Activated T-cell treated with anti-CD3 and anti-CD28 coated beads for 48 hours (primary cell): ENCODE data around the gene ANKRD35.
"Not testable (repeated sequence)": the region's sequence is repeated elsewhere in the genome, so short reads cannot be mapped to it uniquely, and the experiment has no call there.

Experiments used
- DNase-seq: peaks from one replicate; pipeline ENCODE4 v3.0.0-alpha.2; 2020; ENCODE audit warnings: low read depth

Gene ANKRD35

DNA sequence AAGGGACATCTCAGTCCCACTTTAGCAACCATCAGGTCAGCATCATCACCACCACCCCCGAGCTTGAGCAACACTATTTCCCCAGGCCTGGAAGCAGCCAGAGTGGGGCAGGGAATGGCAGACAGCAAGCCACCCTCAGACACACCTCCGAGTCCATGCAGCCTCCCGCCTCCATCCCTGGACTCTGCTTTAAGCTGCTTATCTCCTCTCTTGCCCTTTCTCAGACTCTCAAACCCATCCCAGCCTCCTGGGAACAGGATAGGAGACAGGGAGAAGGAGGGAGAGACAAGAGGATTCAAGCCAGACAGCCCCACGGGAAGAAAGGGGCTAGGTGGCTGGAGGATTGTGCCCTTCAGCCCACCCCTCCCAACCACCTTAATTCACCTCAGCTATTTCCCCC lies 28.5 kb downstream of the ANKRD35 start:
- DNase-seq: no peak

DNA sequence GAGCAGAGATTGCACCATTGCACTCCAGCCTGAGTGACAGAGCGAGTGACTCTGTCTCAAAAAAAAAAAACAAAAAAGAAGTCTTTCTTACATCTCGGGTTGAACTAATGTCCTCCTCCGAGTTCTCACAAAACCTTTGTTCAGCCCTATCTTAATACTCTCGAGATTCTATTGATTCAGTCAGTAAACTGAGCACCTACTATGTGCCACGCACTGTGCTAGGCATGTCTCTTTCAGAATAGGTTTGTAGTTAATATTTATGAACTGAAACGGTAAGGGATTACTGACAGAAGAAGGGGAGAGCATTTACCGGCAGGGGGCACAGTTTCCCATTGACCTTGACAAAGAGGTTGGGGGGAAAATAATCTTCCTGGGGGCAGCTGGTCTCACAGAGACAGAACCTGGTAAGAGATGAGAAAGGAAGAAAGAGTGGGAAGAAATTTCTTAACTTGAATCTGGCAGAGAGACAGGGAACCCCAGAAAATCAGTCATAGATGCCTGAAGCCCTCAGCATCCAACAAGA lies 30.2 kb downstream of the ANKRD35 start:
- DNase-seq: no peak

DNA sequence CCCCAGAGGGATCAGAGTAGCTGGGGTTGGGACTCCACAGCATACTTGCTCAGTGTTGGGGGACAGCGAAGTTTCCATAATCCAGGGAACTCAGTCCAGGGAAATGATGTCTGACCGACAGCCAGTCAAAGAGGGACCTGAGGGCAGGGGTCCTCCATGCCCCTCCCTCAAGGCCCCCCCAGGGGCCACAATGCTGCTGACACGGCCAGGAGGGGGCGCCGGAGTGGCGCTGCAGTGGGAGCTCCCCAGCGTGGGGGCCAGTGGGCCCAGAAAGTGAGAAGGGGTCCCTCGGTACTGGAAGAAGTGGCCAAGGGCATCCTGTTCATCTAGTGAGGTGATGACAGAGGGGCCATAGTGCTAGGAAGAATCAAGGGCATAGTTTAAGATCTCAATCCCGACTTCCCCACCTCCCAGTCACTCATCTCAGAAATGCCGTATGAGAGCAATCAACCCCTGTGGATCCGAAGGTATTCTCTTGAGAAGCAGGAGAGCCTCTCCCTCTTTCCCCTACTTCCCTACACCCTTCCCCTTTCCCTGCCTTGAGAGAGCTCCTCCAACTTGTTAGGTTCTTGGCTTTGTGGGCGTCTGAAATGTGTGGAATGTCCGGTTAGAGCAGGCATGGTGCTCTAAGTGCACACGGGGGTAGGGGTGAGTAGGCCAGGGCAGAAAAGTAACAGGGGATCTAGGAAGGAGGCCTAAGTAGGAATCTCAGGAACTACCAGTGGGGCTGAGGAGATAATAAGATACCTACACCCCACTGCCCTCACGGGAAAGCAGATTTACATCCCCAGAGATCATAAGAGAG lies 36.1 kb downstream of the ANKRD35 start:
- DNase-seq: no peak

DNA sequence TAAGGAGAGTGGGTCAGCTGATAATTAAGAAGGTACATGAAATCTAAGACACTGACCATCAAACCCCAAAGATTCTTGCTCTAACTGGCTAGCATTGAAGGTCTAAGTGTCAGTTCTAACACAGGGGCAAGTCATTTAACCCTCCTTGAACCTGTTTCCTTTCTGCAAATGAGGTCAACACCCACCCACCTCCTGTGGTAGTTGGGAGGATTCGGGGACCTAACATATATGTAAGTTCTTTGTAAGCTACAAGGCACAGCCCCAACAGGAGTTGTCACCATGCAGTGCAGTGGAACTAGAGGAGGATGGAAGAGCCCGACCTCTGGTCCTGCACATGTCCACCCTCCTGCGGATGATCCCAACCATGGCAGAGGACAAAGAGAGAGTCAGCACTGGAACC lies 37.8 kb downstream of the ANKRD35 start:
- no peak for DNase-seq

GRCh38 chr1:145846201-145846612 lies 39.5 kb downstream of the ANKRD35 start:
- DNase-seq: no peak

GRCh38 chr1:145845514-145846161 lies 40.0 kb downstream of the ANKRD35 start, which contains the start of gene NUDT17:
Gene NUDT17 (plus strand): TSS chr1:145845630. CDS start chr1:145845641, 11 bp downstream.
- peak; percentile 72 for DNase-seq

DNA sequence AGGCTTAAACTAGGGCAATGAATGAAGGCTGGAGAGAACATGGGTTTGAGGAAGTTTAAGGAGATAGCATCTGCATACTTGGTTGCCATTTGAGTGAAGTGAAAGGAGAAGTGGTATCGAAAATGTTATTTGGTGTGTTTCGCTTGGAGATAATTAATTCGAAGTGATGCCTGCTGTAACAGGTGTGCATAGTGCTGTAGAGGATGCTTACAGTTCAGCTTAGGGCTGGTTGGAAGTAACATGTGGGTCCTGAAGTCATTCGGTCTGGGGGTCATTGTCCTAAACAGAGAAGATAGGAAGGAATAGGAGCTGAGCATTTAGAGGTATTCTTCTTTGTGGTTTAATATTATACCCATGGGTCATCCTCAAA lies 40.5 kb downstream of the ANKRD35 start:
- DNase-seq: no peak

GRCh38 chr1:145843031-145843430 lies 42.6 kb downstream of the ANKRD35 start:
- no peak for DNase-seq

GRCh38 chr1:145837656-145838055 lies 48.0 kb downstream of the ANKRD35 start:
- no peak for DNase-seq

- not testable (repeated sequence) for DNase-seq
These were observed 54.9 kb downstream of the ANKRD35 start for GRCh38 chr1:145830810-145831209.

DNA sequence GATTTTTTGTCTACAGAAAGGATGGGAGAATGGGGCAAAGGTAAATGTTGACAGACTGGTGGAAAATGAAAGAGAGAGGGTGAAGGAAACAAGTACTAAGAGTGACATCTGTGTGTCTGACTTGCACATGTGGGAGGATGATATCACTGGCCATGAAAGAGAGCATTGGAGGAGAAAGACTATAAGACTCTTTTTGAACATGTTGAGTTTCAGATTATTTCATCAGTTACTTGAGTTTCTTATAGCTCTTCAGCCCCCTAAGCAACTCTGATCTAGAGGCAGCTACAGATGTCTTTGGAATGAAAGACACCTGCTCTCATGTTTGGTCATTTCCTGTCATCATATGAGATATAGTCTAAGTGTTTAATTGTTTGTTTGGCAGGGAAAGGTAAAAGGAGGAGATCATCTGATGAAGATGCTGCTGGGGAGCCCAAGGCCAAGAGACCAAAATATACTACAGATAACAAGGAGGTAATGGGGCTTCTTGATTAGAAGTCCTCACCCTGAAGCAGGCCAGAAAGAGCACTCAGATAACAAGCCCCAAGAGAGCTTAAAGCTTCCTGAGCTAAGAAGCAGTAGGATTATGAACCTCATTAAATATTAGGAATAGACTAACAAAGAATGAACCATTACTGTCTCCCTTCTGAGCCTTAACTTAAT lies 57.2 kb downstream of the ANKRD35 start:
- DNase-seq: no peak

GRCh38 chr1:145827966-145828365 lies 57.7 kb downstream of the ANKRD35 start:
- no peak for DNase-seq

DNA sequence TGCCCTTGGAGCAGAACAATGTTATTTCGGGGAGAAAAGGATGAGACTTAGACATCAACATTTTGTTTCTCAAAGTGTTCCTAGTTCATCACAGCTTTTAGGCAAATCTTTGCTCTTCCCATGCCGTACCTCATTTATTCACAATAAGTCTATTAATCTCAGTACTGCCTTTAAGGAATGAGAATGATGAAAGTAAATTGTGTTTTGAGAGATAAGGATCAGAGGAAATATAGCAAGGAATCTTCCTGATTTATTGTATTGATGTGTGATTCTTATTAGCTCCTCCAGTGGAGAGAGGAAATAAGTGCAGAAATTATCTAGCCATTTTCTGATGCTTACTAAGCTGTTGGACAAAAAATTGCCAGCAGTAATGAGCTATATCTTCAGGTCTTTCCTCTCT lies 59.6 kb downstream of the ANKRD35 start:
- DNase-seq: no peak

GRCh38 chr1:145824499-145824842 lies 61.2 kb downstream of the ANKRD35 start:
- DNase-seq: no peak

DNA sequence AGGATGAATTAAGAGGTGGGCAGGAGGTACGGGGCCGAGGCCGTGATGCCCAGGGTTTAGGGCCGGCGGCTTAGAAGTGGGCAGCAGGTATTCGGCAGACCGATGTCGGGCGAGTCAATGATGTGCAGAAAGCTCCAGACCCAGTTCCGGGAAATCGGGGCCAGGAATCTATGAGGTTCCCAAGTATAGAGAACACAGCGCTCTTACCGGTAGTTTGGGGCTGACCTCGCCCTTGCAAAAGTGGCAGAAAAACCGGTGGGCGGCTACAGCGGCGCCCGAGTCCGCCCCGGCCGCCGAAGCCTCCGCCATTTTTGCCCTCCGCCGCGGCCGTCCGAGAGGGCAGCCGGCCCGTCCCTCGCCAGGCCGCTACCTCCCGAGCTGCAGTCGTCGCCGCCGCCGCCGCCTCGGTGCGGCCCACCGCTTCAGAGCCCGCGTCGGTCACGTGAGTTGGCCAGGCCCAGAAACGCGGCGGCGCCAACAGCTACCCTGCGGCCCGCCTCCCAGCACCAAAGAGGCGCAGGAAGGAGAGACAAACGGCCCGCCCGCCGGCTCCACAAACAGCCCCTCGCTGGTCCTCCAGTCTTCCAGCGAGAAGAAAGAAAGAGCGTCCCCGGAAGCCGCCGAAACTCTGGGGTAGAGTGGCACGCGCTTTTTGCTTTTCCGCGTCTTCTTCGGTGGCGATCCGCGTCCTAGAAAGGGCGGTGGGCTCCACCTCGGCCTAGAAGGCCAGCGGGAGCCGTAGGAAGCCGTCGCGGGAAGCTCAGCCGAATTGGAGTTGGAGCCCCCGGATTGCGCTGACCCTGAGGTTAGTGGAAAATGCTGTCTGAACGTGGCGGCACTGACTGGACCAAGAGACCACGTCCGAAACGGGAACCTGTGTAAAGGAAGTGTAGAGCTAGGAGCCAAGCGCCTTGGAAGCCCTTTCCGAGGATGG lies 61.8 kb downstream of the ANKRD35 start, which contains the start of the genes POLR3C and RNF115:
Gene POLR3C, plus strand, starts transcription at position 636 of the 934 bp plus-strand sequence. CDS start 1,577 bp downstream, outside the sequence.
Gene RNF115, minus strand, starts transcription at position 531 of the 934 bp plus-strand sequence. Its CDS starts 222 bp downstream, at position 309.
- peak; percentile 80 for DNase-seq

GRCh38 chr1:145822779-145823331 lies 62.8 kb downstream of the ANKRD35 start:
- DNase-seq: not testable (repeated sequence)

GRCh38 chr1:145818095-145818494 lies 67.6 kb downstream of the ANKRD35 start:
- not testable (repeated sequence) for DNase-seq
